Measurements from ENCODE around the gene PRPF18.
A peak's percentile ranks its signal among the peaks of the same experiment; 100 is the strongest.
"Not testable (repeated sequence)": the region's sequence is repeated elsewhere in the genome, so short reads cannot be mapped to it uniquely, and the experiment has no call there.

PRPF18 gene, protein sequence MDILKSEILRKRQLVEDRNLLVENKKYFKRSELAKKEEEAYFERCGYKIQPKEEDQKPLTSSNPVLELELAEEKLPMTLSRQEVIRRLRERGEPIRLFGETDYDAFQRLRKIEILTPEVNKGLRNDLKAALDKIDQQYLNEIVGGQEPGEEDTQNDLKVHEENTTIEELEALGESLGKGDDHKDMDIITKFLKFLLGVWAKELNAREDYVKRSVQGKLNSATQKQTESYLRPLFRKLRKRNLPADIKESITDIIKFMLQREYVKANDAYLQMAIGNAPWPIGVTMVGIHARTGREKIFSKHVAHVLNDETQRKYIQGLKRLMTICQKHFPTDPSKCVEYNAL

DNA sequence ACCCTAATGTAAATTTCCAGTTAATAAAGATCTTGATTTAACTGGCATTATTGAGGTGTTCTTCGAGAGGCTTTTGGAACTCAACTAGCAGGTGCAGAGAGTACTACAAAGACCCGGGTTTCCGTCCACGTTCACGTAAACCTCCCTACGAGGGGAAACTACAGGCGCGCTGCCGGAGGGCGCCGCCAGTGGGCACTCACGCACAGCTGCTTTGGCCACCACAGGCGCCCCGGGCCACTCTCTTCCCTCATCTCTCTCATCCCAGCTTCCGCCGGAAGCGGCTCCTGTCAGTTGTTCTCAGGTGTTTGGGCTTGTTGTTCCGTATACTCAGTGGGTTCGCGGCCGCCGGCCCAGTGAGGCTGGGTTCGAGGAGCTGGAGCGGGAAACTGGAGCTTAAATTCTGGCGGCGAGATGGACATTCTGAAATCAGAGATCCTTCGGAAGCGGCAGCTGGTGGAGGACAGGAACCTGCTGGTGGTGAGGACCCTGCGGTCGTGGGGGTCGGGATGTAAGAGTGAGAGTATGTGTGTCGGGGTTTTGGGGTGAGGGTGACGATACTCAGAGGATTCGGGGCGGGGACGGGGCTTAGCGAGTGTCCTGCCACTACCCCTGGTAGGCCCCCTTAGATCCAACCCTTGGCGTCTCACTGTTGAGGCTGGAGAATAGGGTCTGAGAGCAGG, at the start of gene PRPF18:
TSS of gene PRPF18 (plus strand) at position 290 of the 680 bp plus-strand sequence. CDS start at position 412, 122 bp downstream.
- H3K4me3 ChIP-seq (ENCODE audit: low read length), result peak within 1 kb of the TSS; percentile 100
- H3K36me3 ChIP-seq (ENCODE audit: control insufficient read depth, insufficient read depth, low read length), result no peaks in the 10 kb centered on the region
- peak within 1 kb of the TSS; percentile 98 for H3K9ac ChIP-seq (ENCODE audit: low read length)
- peaks cover 9% of the 10 kb centered on the region for H3K4me1 ChIP-seq (ENCODE audit: control insufficient read depth, insufficient read depth, low read length)
- no peaks in the 10 kb centered on the region for H3K9me3 ChIP-seq (ENCODE audit: control insufficient read depth, low read length)
- no peaks in the 10 kb centered on the region for H3K27me3 ChIP-seq (ENCODE audit: control insufficient read depth, insufficient read depth, low read length)

DNA sequence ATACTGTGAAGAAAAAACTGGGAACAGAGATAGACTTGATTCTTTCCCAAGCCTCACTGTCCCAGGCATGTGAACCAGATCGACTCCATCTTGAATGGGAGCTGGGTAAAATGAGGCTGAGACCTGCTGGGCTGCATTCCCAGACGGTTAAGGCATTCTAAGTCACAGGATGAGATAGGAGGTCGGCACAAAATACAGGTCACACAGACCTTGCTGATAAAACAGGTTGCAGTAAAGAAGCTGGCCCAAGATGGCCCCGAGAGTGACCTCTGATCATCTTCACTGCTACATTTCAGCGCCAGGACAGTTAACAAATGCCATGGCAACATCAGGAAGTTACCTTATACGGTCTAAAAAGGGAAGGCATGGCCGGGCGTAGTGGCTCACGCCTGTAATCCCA, 48.8 kb upstream of the PRPF18 start:
- not testable (repeated sequence) for H3K4me3 ChIP-seq (ENCODE audit: low read length); H3K27me3 ChIP-seq (ENCODE audit: control insufficient read depth, insufficient read depth, low read length); H3K36me3 ChIP-seq (ENCODE audit: control insufficient read depth, insufficient read depth, low read length); H3K9ac ChIP-seq (ENCODE audit: low read length); H3K4me1 ChIP-seq (ENCODE audit: control insufficient read depth, insufficient read depth, low read length); H3K9me3 ChIP-seq (ENCODE audit: control insufficient read depth, low read length)

DNA sequence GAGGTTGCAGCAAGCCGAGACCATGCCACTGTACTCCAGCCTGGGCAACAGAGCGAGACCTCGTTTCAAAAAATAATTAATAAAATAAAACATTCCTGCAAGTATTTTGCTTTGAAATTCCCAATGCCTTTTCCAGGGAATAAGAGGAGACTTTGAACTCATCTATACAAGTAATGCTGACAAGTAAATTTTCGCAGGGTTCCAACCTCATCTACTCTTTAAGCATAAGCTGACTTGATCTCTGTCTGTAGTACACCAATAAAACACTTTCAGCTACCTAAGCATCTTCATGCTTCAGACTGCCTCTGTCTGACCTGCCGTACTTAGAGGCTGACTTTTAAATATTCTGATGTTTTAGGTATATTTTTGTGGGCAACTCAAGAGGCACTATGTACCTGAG, 44.2 kb upstream of the PRPF18 start:
- H3K27me3 ChIP-seq (ENCODE audit: control insufficient read depth, insufficient read depth, low read length), result peaks cover 6% of the 10 kb centered on the region
- H3K36me3 ChIP-seq (ENCODE audit: control insufficient read depth, insufficient read depth, low read length), result no peaks in the 10 kb centered on the region
- H3K4me1 ChIP-seq (ENCODE audit: control insufficient read depth, insufficient read depth, low read length), result no peaks in the 10 kb centered on the region
- H3K9ac ChIP-seq (ENCODE audit: low read length), result no peak overlapping the region
- H3K4me3 ChIP-seq (ENCODE audit: low read length), result no peak overlapping the region
- H3K9me3 ChIP-seq (ENCODE audit: control insufficient read depth, low read length), result no peaks in the 10 kb centered on the region

DNA sequence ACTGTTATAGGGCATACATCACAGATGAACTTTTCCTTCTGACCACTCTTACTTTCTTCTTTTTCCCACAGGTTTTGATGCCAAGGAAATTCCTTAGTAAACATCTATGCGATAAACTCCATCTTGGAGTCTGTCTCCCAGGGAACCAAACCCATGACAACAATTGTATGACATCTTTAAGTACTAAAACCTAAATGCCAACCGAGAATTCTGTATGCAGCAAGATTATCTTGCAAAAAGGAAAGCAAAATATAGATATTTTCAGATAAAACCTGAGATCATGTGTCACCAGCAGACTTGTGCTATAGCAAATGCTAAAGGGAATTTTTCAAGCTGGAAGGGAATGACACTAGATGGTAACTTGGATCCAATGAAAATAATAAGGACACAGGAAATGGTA, 36.0 kb upstream of the PRPF18 start:
- Histone ChIP-seq H3K4me3 (ENCODE audit: low read length) (no peak overlapping the region), H3K9ac (ENCODE audit: low read length) (no peak overlapping the region), H3K9me3 (ENCODE audit: control insufficient read depth, low read length) (no peaks in the 10 kb centered on the region), H3K4me1 (ENCODE audit: control insufficient read depth, insufficient read depth, low read length) (no peaks in the 10 kb centered on the region), H3K27me3 (ENCODE audit: control insufficient read depth, insufficient read depth, low read length) (peaks cover 4% of the 10 kb centered on the region), H3K36me3 (ENCODE audit: control insufficient read depth, insufficient read depth, low read length) (no peaks in the 10 kb centered on the region)

DNA sequence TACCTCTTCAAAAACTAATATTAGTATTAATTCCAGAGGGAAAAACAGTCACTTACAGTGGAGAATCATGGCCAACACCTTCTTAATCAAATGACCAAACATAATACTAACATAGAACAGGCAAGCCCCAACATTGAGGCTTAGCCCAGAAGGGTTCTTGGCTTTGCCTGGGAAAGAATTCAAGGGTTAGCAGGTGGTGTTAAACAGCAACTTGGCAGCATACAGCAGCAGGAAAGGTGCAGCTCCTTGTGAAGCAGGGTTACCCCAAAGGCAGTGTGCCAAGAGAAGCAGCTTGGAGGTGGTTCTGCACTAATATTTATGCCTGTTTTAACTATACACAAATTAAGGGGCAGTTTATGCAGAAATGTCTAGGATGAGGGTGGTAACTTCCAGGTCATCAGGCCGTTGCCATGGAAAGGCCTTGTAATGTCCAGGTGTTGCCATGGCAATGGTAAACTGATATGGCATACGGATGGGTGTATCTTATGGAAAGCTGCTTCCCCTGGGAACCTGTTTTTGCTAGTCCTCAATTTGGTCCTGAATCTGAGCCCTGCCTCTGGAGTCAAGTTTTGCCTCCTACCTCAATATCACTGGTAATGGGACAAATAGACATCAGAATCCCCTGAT, 30.8 kb upstream of the PRPF18 start:
- Histone ChIP-seq H3K9me3 (ENCODE audit: control insufficient read depth, low read length) (no peaks in the 10 kb centered on the region), H3K4me1 (ENCODE audit: control insufficient read depth, insufficient read depth, low read length) (no peaks in the 10 kb centered on the region), H3K4me3 (ENCODE audit: low read length) (no peak overlapping the region), H3K9ac (ENCODE audit: low read length) (no peak overlapping the region), H3K36me3 (ENCODE audit: control insufficient read depth, insufficient read depth, low read length) (no peaks in the 10 kb centered on the region), H3K27me3 (ENCODE audit: control insufficient read depth, insufficient read depth, low read length) (no peaks in the 10 kb centered on the region)

DNA sequence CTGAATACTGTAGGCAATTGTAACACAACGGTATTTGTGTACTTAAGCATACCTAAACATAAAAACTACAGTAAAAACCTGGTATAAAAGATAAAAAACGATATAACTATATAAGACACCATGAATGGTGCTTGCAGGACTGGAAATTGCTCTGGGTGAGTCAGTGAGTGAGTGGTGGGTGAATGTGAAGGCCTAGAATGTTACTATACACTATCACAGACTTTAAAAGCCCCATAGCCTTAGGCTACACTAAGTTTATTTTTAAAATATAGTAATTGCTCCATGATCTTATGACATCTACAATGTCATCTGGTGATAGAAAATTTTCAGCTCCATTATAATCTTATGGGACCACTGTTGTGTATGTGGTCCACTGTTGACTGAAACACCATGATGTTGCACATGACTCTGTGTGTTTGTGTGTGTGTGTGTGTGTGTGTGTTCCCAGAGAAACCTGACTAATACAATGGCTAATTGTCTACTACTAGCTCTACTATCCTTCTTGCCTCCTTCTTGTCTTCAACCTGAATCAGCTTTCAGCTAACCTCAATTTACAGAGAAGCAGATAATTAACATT, 27.6 kb upstream of the PRPF18 start:
- Histone ChIP-seq H3K4me1 (ENCODE audit: control insufficient read depth, insufficient read depth, low read length) (no peaks in the 10 kb centered on the region), H3K4me3 (ENCODE audit: low read length) (no peak overlapping the region), H3K36me3 (ENCODE audit: control insufficient read depth, insufficient read depth, low read length) (no peaks in the 10 kb centered on the region), H3K27me3 (ENCODE audit: control insufficient read depth, insufficient read depth, low read length) (no peaks in the 10 kb centered on the region), H3K9me3 (ENCODE audit: control insufficient read depth, low read length) (no peaks in the 10 kb centered on the region), H3K9ac (ENCODE audit: low read length) (no peak overlapping the region)

DNA sequence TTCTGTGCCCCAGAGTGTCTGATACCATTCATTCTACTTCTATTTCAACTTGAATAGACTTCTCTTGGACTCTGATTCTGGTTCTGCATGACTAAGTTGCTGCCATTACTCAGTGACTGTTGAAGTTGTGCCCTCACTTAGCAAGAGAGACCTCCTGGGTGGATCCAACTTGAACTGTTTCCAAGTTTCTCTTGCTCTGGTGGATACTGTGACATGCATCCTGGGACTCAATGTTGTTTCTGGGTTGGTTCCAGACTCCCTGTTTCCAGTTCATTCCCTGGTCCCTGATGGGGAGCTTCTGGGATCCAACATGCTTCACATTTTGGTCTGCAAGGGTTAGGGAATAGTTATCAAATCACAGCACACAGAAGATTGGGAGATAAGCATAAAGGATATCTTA, 26.2 kb upstream of the PRPF18 start:
- Histone ChIP-seq H3K4me3 (ENCODE audit: low read length) (no peak overlapping the region), H3K4me1 (ENCODE audit: control insufficient read depth, insufficient read depth, low read length) (no peaks in the 10 kb centered on the region), H3K27me3 (ENCODE audit: control insufficient read depth, insufficient read depth, low read length) (no peaks in the 10 kb centered on the region)

DNA sequence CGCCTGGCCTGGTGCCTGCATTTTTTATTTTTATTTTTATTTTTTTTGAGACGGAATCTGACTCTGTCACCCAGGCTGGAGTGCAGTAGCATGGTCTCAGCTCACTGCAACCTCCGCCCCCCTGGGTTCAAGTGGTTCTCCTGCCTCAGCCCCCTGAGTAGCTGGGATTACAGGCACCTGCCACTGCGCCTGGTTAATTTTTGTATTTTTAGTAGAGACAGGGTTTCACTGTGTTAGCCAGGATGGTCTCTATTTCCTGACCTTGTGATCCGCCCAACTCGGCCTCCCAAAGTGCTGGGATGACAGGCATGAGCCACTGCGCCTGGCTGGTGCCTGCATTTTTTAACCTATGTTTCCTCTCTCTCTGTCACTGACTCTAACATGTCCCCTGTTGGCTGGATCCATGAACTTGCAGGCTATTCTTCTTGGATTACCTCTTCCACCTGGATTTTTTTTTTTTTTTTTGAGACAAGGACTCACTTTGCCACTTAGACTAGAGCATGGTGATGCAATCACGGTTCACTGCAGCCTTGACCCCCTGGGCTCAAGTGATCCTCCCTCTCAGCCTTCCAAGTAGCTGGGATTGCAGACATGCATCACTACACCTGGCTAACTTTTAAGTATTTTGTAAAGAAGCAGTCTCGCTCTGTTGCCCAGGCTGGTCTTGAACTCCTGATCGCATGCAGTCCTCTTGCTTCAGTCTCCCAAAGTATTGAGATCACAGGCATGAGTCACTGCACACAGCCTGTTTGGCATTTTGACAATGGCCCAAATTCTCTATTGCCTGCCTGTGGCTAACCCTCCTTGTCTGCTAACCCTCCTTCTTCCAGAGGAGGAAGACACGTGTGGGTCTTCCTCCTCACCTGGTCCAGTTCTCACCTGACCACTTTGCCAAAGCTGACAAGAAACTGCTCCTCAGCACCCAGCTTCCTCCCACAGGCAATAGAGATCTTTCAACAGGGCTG, 23.0 kb upstream of the PRPF18 start:
- H3K36me3 ChIP-seq (ENCODE audit: control insufficient read depth, insufficient read depth, low read length), result no peaks in the 10 kb centered on the region
- no peaks in the 10 kb centered on the region for H3K4me1 ChIP-seq (ENCODE audit: control insufficient read depth, insufficient read depth, low read length)
- H3K4me3 ChIP-seq (ENCODE audit: low read length), result no peak overlapping the region
- H3K9ac ChIP-seq (ENCODE audit: low read length), result no peak overlapping the region
- no peaks in the 10 kb centered on the region for H3K27me3 ChIP-seq (ENCODE audit: control insufficient read depth, insufficient read depth, low read length)
- no peaks in the 10 kb centered on the region for H3K9me3 ChIP-seq (ENCODE audit: control insufficient read depth, low read length)

More for the DNA sequence above, 26.2 kb upstream of the PRPF18 start:
- no peaks in the 10 kb centered on the region for H3K36me3 ChIP-seq (ENCODE audit: control insufficient read depth, insufficient read depth, low read length)
- H3K9me3 ChIP-seq (ENCODE audit: control insufficient read depth, low read length), result no peaks in the 10 kb centered on the region
- no peak overlapping the region for H3K9ac ChIP-seq (ENCODE audit: low read length)

DNA sequence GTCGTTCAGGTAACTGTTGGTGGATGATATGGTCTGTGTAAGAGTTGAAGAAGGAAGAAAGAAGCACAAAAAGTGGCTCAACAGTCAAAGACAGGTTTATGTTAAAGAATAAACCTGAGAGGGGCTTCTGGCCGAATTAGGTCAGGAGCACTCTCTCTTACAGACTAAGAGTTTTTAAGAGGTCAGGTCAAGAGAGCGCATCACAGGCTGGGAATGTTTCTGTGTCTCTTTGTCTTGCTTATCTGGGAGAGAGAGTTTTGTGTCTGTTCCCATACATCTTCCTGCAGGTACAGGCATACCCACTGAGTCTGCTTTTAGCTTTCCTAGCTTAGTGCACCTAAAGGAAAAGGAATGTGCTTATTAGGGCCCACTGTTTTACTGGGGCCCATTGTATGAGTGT, 22.2 kb upstream of the PRPF18 start:
- H3K4me3 ChIP-seq (ENCODE audit: low read length), result no peak overlapping the region
- no peak overlapping the region for H3K9ac ChIP-seq (ENCODE audit: low read length)
- H3K27me3 ChIP-seq (ENCODE audit: control insufficient read depth, insufficient read depth, low read length), result no peaks in the 10 kb centered on the region
- no peaks in the 10 kb centered on the region for H3K4me1 ChIP-seq (ENCODE audit: control insufficient read depth, insufficient read depth, low read length)
- no peaks in the 10 kb centered on the region for H3K36me3 ChIP-seq (ENCODE audit: control insufficient read depth, insufficient read depth, low read length)
- no peaks in the 10 kb centered on the region for H3K9me3 ChIP-seq (ENCODE audit: control insufficient read depth, low read length)

DNA sequence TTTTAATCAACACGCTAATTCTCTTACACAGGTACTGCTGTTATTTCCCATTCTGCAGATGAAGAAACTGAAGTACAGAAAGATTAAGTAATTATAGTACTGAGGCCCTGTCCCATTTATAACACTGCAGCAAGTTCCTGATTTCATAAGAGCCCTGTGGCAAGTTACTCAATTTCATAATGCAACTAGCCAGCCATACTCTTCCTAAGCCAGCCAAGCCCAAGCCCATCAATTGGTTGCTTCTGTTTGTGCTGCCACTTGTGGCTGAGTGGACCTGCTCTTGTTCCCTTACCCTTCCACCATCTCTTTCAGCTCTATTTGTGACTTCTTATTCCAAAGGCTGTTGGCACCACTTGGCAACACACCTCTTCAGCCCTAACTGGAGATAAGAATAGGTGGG, 19.7 kb upstream of the PRPF18 start:
- Histone ChIP-seq H3K27me3 (ENCODE audit: control insufficient read depth, insufficient read depth, low read length) (no peaks in the 10 kb centered on the region), H3K36me3 (ENCODE audit: control insufficient read depth, insufficient read depth, low read length) (no peaks in the 10 kb centered on the region), H3K9me3 (ENCODE audit: control insufficient read depth, low read length) (no peaks in the 10 kb centered on the region), H3K4me3 (ENCODE audit: low read length) (no peak overlapping the region), H3K9ac (ENCODE audit: low read length) (no peak overlapping the region), H3K4me1 (ENCODE audit: control insufficient read depth, insufficient read depth, low read length) (no peaks in the 10 kb centered on the region)

DNA sequence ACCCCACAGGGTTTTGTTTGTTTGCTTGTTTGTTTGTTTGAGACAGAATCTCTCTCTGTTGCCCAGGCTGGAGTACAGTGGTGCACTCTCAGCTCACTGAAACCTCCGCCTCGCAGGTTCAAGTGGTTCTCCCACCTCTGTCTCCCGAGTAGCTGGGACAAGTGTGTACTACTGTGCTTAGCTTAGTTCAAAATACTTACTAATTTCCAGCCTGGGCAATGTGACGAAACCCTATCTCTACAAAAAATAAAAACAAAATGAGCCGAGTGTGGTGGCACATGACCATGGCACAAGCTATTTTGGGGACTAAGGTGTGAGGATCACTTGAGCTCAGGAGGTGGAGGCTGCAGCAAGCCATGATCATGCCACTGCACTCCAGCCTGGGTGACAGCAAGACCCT, 15.2 kb upstream of the PRPF18 start:
- no peaks in the 10 kb centered on the region for H3K27me3 ChIP-seq (ENCODE audit: control insufficient read depth, insufficient read depth, low read length)
- H3K9ac ChIP-seq (ENCODE audit: low read length), result no peak overlapping the region
- no peaks in the 10 kb centered on the region for H3K36me3 ChIP-seq (ENCODE audit: control insufficient read depth, insufficient read depth, low read length)
- no peak overlapping the region for H3K4me3 ChIP-seq (ENCODE audit: low read length)
- no peaks in the 10 kb centered on the region for H3K9me3 ChIP-seq (ENCODE audit: control insufficient read depth, low read length)
- H3K4me1 ChIP-seq (ENCODE audit: control insufficient read depth, insufficient read depth, low read length), result no peaks in the 10 kb centered on the region
